T-helper 1 cell treated with Interleukin-12 subunit alpha and Interleukin-12 subunit beta and Interleukin-4 antibody, amounts not matched to agents 30 ng/mL and 1 ng/mL, for 36 hours (primary cell): ENCODE measurements around the gene NINJ1. TPM values are rescaled to one million over a fixed set of nuclear protein-coding genes. Genes with fewer than 3 reads are reported as not detected.

Experiments used
- intact Hi-C: fragments of 100-400 bp; cut with micrococcal nuclease; formaldehyde crosslinking; loops from one replicate; pipeline ENCODE4 v1.15.1; 2024
- total RNA-seq: library from RNA; stranded (reverse); gene quantifications from 2 replicates; pipeline ENCODE4 v1.2.3, GENCODE V29; 2022

Gene NINJ1
- total RNA-seq, 1 donor from 2014 or later, result 89.9 TPM

DNA sequence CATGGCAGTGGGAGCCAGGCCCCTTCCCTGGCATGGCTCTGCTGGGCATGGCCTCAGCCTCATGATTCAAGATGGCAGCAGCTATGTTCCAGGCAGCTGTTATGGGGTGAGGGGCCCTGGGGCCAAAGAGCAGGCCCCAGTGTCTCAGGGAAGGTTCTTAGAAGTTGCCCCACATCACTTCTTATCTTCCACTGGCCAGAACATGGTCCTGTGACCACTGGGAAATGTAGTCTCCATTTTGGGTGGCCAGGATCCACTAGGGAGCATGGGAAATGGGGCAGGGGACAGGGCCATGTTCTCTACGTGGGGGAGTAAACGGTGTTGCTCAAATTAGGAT is 57.3 kb downstream of the NINJ1 start:
- intact Hi-C loops, result no loop called here

DNA sequence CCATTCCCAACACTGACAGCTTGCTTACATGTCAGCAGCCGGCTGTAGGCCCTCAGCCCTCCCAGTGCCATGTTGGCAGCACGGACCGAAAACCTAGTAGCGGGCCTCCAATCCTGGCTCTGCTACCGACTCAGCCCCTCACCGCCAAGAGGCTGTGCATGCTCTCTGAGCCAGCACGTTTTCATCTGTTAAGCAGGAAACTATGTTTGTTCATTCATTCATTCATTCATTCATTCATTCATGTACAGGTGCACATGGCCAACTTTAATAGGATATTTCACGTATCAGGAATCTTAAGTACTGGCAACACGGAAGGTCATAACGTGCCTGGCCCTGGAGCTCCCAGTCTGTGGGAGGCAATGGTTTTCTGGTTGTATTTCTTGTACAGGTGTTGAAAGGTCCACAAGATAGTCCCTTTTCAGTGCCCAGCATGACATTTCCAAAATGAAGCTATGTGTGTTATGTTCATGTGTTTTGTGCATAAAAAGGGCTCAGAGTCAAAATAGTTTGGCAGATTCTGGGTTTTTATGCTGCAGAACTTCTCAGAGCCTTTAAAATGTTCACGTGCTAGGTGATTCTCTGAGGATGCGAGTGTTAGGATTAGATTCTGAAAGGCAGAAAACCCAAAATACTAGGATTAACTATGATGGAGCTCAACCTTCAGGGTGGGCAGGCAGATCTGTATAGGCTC is 57.8 kb downstream of the NINJ1 start:
- intact Hi-C loops, result no loop called here

DNA sequence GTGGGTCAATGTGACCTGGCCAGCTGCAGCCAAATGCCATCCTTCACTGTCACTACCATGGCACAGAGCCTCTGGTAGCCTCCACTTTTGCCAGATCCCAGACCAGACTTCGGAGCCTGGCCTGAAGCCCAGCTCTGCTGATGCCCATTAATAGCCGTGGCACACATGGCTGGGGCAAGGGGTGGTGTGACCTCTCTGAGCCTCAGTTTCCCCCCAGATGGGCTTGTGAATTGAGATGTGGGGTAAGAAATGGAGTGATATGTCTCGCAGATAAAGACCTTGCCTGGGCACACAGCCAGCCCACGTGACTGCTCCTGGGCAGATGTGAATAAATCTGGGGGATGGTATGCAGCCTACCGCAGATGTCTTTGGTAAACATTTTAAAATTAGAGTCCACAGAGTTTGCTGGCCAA is 61.7 kb downstream of the NINJ1 start:
- intact Hi-C loops, result no loop called here

Other genes starting within 250 kb of the NINJ1 start
- 129 and 133 TPM in 2 replicates for gene FGD3, start 186.7 kb downstream of the NINJ1 start, total RNA-seq
- gene SUSD3, start 75.5 kb downstream of the NINJ1 start, total RNA-seq, result 80.6 and 86.2 TPM in 2 replicates
- gene CARD19, start 38.0 kb downstream of the NINJ1 start, total RNA-seq, result 61.1 and 68.4 TPM in 2 replicates
- gene WNK2, start 49.9 kb upstream of the NINJ1 start, total RNA-seq, result 0.20 and 0.22 TPM in 2 replicates